IMR-90 (cell line): Measurements from ENCODE around the gene FTO. TPM values are rescaled to one million over a fixed set of nuclear protein-coding genes. Genes with fewer than 3 reads are reported as not detected.

ENCODE experiments used
- ATAC-seq: fragments of 200-7000 bp; cut with Tn5 transposase; 2 replicates; pipeline ENCODE4 v1.9.1; 2020; ENCODE audit warnings: low read depth, mild to moderate bottlenecking, moderate library complexity
- BruUV-seq: library from RNA; stranded (reverse); fragments of 400-500 nt; replicated peaks from 2 replicates; lab custom pipeline; 2021; lab: Mats Ljungman, UMichigan
- CTCF ChIA-PET: fragments of 300-600 bp; formaldehyde crosslinking; extraction: SDS; loops from one replicate; lab custom pipeline; 2021; ENCODE audit warnings: antibody characterized with exemption; lab: Yijun Ruan, JAX
- POLR2A ChIA-PET: fragments of 300-600 bp; sonication (Branson Sonifier 250); formaldehyde crosslinking; loops from one replicate; lab custom pipeline; 2022; ENCODE audit warnings: antibody characterized with exemption; ENCODE audit not compliant: unreplicated experiment; lab: Charles Lee
- DNase-seq: peaks from one replicate; pipeline ENCODE4 v3.0.0; 2013
- H2AFZ ChIP-seq: replicated peaks from 2 replicates; pipeline ENCODE3; 2013; ENCODE audit warnings: low read length, mild to moderate bottlenecking; ENCODE audit not compliant: poor library complexity
- H2AK5ac ChIP-seq: 2 replicates; pipeline ENCODE4 v1.6.1; 2013; ENCODE audit warnings: low read depth, low read length, inconsistent platforms
- H2AK9ac ChIP-seq: replicated peaks from 2 replicates; pipeline ENCODE3; 2013; ENCODE audit warnings: mild to moderate bottlenecking, low read depth, low read length, moderate library complexity; ENCODE audit not compliant: poor library complexity
- H2BK120ac ChIP-seq: 2 replicates; pipeline ENCODE4 v1.6.1; 2013; ENCODE audit warnings: low read depth, low read length, inconsistent platforms
- H2BK15ac ChIP-seq: 3 replicates; pipeline ENCODE4 v1.6.1; 2013; ENCODE audit warnings: low read depth, low read length, inconsistent platforms
- H2BK20ac ChIP-seq: 2 replicates; pipeline ENCODE4 v1.6.1; 2013; ENCODE audit warnings: low read depth, mild to moderate bottlenecking, inconsistent platforms, low read length, moderate library complexity
- H2BK5ac ChIP-seq: 2 replicates; pipeline ENCODE4 v1.6.1; 2013; ENCODE audit warnings: mild to moderate bottlenecking, low read depth, low read length, inconsistent platforms; ENCODE audit not compliant: poor library complexity, severe bottlenecking
- H3K14ac ChIP-seq: replicated peaks from 2 replicates; pipeline ENCODE4 v1.6.1; 2013; ENCODE audit warnings: low read depth, low read length, inconsistent platforms
- H3K18ac ChIP-seq: 2 replicates; pipeline ENCODE4 v1.6.1; 2013; ENCODE audit warnings: low read depth, low read length, control low read depth
- H3K23ac ChIP-seq: 2 replicates; pipeline ENCODE4 v1.6.1; 2013; ENCODE audit warnings: low read depth, low read length, inconsistent platforms
- H3K27ac ChIP-seq: 2 replicates; pipeline ENCODE4 v1.5.1; 2013; ENCODE audit warnings: mild to moderate bottlenecking, control low read depth, low read length; ENCODE audit not compliant: insufficient read depth
- H3K27me3 ChIP-seq: 2 replicates; pipeline ENCODE4 v1.6.1; 2013; ENCODE audit warnings: low read length; ENCODE audit not compliant: control insufficient read depth, insufficient read depth
- H3K36me3 ChIP-seq: 2 replicates; pipeline ENCODE4 v1.6.1; 2013; ENCODE audit warnings: low read length, mixed read lengths; ENCODE audit not compliant: control insufficient read depth, insufficient read depth
- H3K4ac ChIP-seq: 2 replicates; pipeline ENCODE4 v1.6.1; 2013; ENCODE audit warnings: low read depth, low read length, inconsistent platforms
- H3K4me1 ChIP-seq: 2 replicates; pipeline ENCODE4 v1.6.1; 2013; ENCODE audit warnings: low read length, mixed read lengths; ENCODE audit not compliant: control insufficient read depth, insufficient read depth
- H3K4me2 ChIP-seq: 2 replicates; pipeline ENCODE4 v1.6.1; 2013; ENCODE audit warnings: low read depth, mild to moderate bottlenecking, control low read depth, low read length, moderate library complexity
- H3K4me3 ChIP-seq: 2 replicates; pipeline ENCODE4 v1.5.1; 2013; ENCODE audit warnings: low read depth, mild to moderate bottlenecking, control low read depth, low read length, moderate library complexity; ENCODE audit not compliant: insufficient read depth
- H3K56ac ChIP-seq: 2 replicates; pipeline ENCODE4 v1.6.1; 2013; ENCODE audit warnings: low read length, inconsistent platforms; ENCODE audit not compliant: insufficient read depth; ENCODE audit errors: extremely low read depth
- H3K79me1 ChIP-seq, 2 experiments: 2 replicates each; pipeline ENCODE4 v1.6.1; 2013; ENCODE audit warnings: low read length in 2 of 2, inconsistent platforms in 1 of 2, low read depth in 1 of 2
- H3K9ac ChIP-seq: 2 replicates; pipeline ENCODE4 v1.6.1; 2013; ENCODE audit warnings: low read depth, low read length, control low read depth
- H3K9me1 ChIP-seq: 2 replicates; pipeline ENCODE4 v1.6.1; 2013; ENCODE audit warnings: low read length, inconsistent platforms; ENCODE audit not compliant: insufficient read depth
- H3K9me3 ChIP-seq: 2 replicates; pipeline ENCODE4 v1.6.1; 2013; ENCODE audit warnings: low read length; ENCODE audit not compliant: control insufficient read depth, insufficient read depth
- H4K20me1 ChIP-seq: 2 replicates; pipeline ENCODE4 v1.6.1; 2013; ENCODE audit warnings: low read length, inconsistent platforms; ENCODE audit not compliant: insufficient read depth
- H4K5ac ChIP-seq: 2 replicates; pipeline ENCODE4 v1.6.1; 2013; ENCODE audit warnings: mild to moderate bottlenecking, low read depth, low read length, control low read depth
- H4K8ac ChIP-seq, 2 experiments: 2 replicates each; pipeline ENCODE4 v1.6.1; 2013; ENCODE audit warnings: low read depth in 2 of 2, low read length in 2 of 2, control low read depth in 1 of 2, inconsistent platforms in 1 of 2
- H4K91ac ChIP-seq: 2 replicates; pipeline ENCODE4 v1.6.1; 2013; ENCODE audit warnings: low read depth, low read length, inconsistent platforms; ENCODE audit not compliant: insufficient read depth
- CEBPB ChIP-seq: IDR thresholded peaks from 2 replicates; pipeline ENCODE4 v1.6.1; 2012; ENCODE audit warnings: low read depth, low read length, improper control_type of control experiment
- CHD1 ChIP-seq: IDR thresholded peaks from 2 replicates; pipeline ENCODE4 v1.6.1; 2012; ENCODE audit warnings: low read depth, low read length, improper control_type of control experiment
- CTCF ChIP-seq: conservative IDR thresholded peaks from 2 replicates; pipeline ENCODE4 v1.5.1; 2012; ENCODE audit warnings: mild to moderate bottlenecking, low read depth, low read length, improper control_type of control experiment
- ELK1 ChIP-seq: fragments of 150-350 bp; IDR thresholded peaks from 2 replicates; pipeline ENCODE4 v1.6.1; 2016; ENCODE audit warnings: low read depth, mild to moderate bottlenecking, low read length, moderate library complexity, borderline replicate concordance
- FOS ChIP-seq: fragments of 150-350 bp; IDR thresholded peaks from 2 replicates; pipeline ENCODE4 v1.6.1; 2016; ENCODE audit warnings: low read depth, low read length
- MAFK ChIP-seq: IDR thresholded peaks from 2 replicates; pipeline ENCODE4 v1.6.1; 2012; ENCODE audit warnings: low read depth, low read length, improper control_type of control experiment
- MAZ ChIP-seq: IDR thresholded peaks from 2 replicates; pipeline ENCODE4 v1.6.1; 2012; ENCODE audit warnings: low read depth, mild to moderate bottlenecking, low read length, improper control_type of control experiment, moderate library complexity, borderline replicate concordance
- MXI1 ChIP-seq: IDR thresholded peaks from 2 replicates; pipeline ENCODE4 v1.6.1; 2012; ENCODE audit warnings: low read depth, mild to moderate bottlenecking, low read length, moderate library complexity, borderline replicate concordance
- NFE2L2 ChIP-seq: fragments of 150-350 bp; IDR thresholded peaks from 2 replicates; pipeline ENCODE4 v1.6.1; 2016; ENCODE audit warnings: low read depth, mild to moderate bottlenecking, low read length
- POLR2A ChIP-seq: IDR thresholded peaks from 2 replicates; pipeline ENCODE4 v1.6.1; 2012; ENCODE audit warnings: mild to moderate bottlenecking, low read depth, low read length
- RAD21 ChIP-seq: IDR thresholded peaks from 2 replicates; pipeline ENCODE4 v1.6.1; 2012; ENCODE audit warnings: low read length, improper control_type of control experiment
- RCOR1 ChIP-seq: IDR thresholded peaks from 2 replicates; pipeline ENCODE4 v1.6.1; 2012; ENCODE audit warnings: mild to moderate bottlenecking, low read length, improper control_type of control experiment; ENCODE audit not compliant: insufficient replicate concordance
- RFX5 ChIP-seq: IDR thresholded peaks from 2 replicates; pipeline ENCODE4 v1.8.0; 2012; ENCODE audit warnings: low read depth, mild to moderate bottlenecking, low read length, moderate library complexity
- WGBS, 2 experiments: methylation state at CpG; one replicate each; pipeline versions ENCODE4 v1.1.5 to v1.1.7; 2013; ENCODE audit warnings: missing lambda C conversion rate in 2 of 2; ENCODE audit not compliant: insufficient read length in 1 of 2; ENCODE audit errors: extremely low coverage in 2 of 2; 5-methylcytosine and 5-hydroxymethylcytosine counted together
- dilution Hi-C: fragments of 300-500 bp; cut with HindIII; formaldehyde crosslinking; loops from one replicate; pipeline ENCODE4 v1.14.3; 2018; ENCODE audit warnings: low sequenced_read_pairs; ENCODE audit not compliant: unreplicated experiment
- in situ Hi-C: fragments of 300-500 bp; cut with MboI; formaldehyde crosslinking; loops from 3 replicates; pipeline ENCODE4 v1.14.3; 2019; ENCODE audit warnings: low sequenced_read_pairs, inconsistent platforms, mixed read lengths
- intact Hi-C: fragments of 100-400 bp; cut with micrococcal nuclease; formaldehyde crosslinking; loops from 2 replicates; pipeline ENCODE4 v1.10.0; 2022
- polyA plus RNA-seq, 3 experiments: library from polyadenylated mRNA; depleted of rRNA; stranded (reverse); fragments of >200 nt; gene quantifications; 2 replicates each; pipeline ENCODE4 v1.2.3, GENCODE V29; 2012; ENCODE audit warnings: low replicate concordance in 1 of 3
- total RNA-seq: library from RNA; depleted of rRNA; stranded (reverse); fragments of >200 nt; gene quantifications from 2 replicates; pipeline ENCODE4 v1.2.3, GENCODE V29; 2012
- TF ChIP-seq, protein P1 (sequence below): fragments of 150-350 bp; IDR thresholded peaks from 2 replicates; pipeline ENCODE4 v1.6.1; 2017; ENCODE audit warnings: mild to moderate bottlenecking, antibody characterized with exemption, low read length, low read depth

FTO gene
- total and polyA plus RNA-seq, 2 of the 4 experiments (the other 2 are of a cell fraction): 70.3 to 132 TPM

DNA sequence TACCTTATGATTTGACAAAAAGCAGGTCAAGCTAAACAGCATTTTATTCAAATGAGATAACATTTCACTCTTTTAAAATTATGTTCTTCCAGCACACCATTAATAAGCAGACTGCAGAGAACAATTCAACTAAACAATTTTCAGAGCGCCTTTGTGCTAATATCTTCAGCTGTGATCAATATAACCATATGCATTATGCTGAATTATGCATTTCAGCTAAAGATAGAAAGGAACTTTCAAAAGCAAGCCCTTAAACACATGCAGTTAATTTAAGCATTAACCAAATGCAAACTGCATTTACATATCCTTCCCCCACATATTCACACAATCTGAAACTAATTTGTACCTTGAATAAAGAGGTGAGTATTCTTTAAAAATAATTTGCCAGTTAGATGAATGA lies 41.9 kb upstream of the FTO start:
- Histone ChIP-seq H3K56ac (no peak overlapping the region), H3K14ac (no peak overlapping the region), H3K4me1 (no peaks in the 10 kb centered on the region), H4K5ac (no peak overlapping the region), H2BK120ac (no peak overlapping the region), H4K91ac (no peak overlapping the region), H4K20me1 (no peaks in the 10 kb centered on the region), H3K23ac (no peak overlapping the region), H3K36me3 (no peaks in the 10 kb centered on the region), H3K9me3 (no peaks in the 10 kb centered on the region), H3K79me1 (no peaks in the 10 kb centered on the region), H2BK20ac (no peak overlapping the region), H3K9me1 (no peaks in the 10 kb centered on the region), H3K27me3 (no peaks in the 10 kb centered on the region), H3K27ac (no peak overlapping the region), H3K4ac (no peak overlapping the region), H3K9ac (no peak overlapping the region), H2AK9ac (no peak overlapping the region), H2AFZ (no peak overlapping the region), H3K18ac (no peak overlapping the region), H2BK15ac (no peak overlapping the region), H2BK5ac (no peak overlapping the region), H3K4me2 (no peak overlapping the region), H3K4me3 (no peak overlapping the region), H4K8ac (no peak overlapping the region), H2AK5ac (no peak overlapping the region)
- CTCF ChIA-PET: interaction anchor here (0.6 kb wide), 2 partner anchors 14 to 85 kb away, joined by 3 to 7 read pairs; no protein-coding TSS in a partner anchor
- BruUV-seq: no TSS peak
- TF ChIP-seq CTCF (no peak), MAZ (no peak), MXI1 (no peak), POLR2A (no peak), RAD21 (no peak), FOS (no peak), RFX5 (no peak), RCOR1 (no peak), NFE2L2 (no peak), CHD1 (no peak), CEBPB (no peak), ELK1 (no peak), MAFK (no peak)
- TF ChIP-seq, protein P1, sequence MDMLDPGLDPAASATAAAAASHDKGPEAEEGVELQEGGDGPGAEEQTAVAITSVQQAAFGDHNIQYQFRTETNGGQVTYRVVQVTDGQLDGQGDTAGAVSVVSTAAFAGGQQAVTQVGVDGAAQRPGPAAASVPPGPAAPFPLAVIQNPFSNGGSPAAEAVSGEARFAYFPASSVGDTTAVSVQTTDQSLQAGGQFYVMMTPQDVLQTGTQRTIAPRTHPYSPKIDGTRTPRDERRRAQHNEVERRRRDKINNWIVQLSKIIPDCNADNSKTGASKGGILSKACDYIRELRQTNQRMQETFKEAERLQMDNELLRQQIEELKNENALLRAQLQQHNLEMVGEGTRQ: no peak
- no peak for ATAC-seq
- DNase-seq: no peak
- POLR2A ChIA-PET: no interaction called here
- dilution Hi-C loops (no loop called here), in situ Hi-C loops (no loop called here), intact Hi-C loops (no loop called here)
- no CpG with 5 or more reads among the region's 1 CpG for WGBS, 2 experiments
